Type B pancreatic cell (in vitro differentiated cells): ENCODE measurements around the gene SC5D. TPM values are rescaled to one million over a fixed set of nuclear protein-coding genes. Genes with fewer than 3 reads are reported as not detected.

ENCODE experiments used
- DNase-seq: peaks from one replicate; pipeline ENCODE4 v3.0.0; 2021; ENCODE audit warnings: mixed read lengths; ENCODE audit not compliant: unreplicated experiment; ENCODE audit errors: extremely low spot score
- H3K27ac Mint-ChIP-seq: 2 replicates; pipeline ENCODE4 v1.8.0; 2021; ENCODE audit warnings: mild to moderate bottlenecking, mixed read lengths
- H3K27me3 Mint-ChIP-seq: 2 replicates; pipeline ENCODE4 v1.8.0; 2021; ENCODE audit warnings: mixed read lengths
- H3K36me3 Mint-ChIP-seq: 2 replicates; pipeline ENCODE4 v1.8.0; 2021; ENCODE audit warnings: mixed read lengths
- H3K4me1 Mint-ChIP-seq: one replicate; pipeline ENCODE4 v1.8.0; 2021; ENCODE audit warnings: mixed read lengths; ENCODE audit not compliant: unreplicated experiment
- H3K4me3 Mint-ChIP-seq: 2 replicates; pipeline ENCODE4 v1.8.0; 2021; ENCODE audit warnings: mild to moderate bottlenecking, mixed read lengths
- H3K9me3 Mint-ChIP-seq: 2 replicates; pipeline ENCODE4 v1.8.0; 2021; ENCODE audit warnings: mixed read lengths
- total RNA-seq: library from RNA; stranded (reverse); gene quantifications from 2 replicates; pipeline ENCODE4 v1.2.1, GENCODE V29; 2021; ENCODE audit warnings: low replicate concordance
- TF ChIP-seq, protein P1 (sequence below): fragments of 200-600 bp; sonication (generic); conservative IDR thresholded peaks from 2 replicates; pipeline ENCODE4 v1.5.0; 2021; ENCODE audit warnings: antibody characterized with exemption, mild to moderate bottlenecking

SC5D gene
- total RNA-seq, 1 donor from 2014 or later = 48.0 TPM

DNA sequence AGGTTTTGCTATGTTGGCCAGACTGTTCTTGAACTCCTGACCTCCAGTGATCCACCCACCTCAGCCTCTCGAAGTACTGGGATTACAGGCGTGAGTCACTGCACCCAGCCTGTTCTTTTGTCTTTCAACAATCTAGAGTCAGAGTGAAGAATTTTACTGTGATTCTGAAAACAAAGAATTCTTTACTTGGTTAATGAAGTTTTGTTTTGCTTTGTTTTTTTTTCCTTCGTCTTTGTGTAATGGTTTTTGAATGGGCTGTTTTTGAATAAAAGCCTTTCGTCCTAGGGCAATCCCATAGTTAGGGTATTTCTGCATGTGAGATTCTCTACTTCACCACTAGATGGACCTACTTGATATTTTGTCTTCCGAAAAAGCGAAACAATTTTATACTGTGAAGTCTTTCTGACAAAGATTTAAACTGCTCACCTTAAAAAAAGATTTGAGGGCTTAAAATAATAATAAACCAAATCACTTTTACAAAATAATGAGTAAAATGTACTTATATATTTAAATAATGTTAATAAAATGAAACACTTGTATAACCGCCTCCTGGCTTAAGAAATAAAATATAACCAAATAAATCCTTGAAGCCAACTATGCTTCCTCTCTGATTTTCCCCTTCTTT, 43.4 kb upstream of the SC5D start:
- no peaks in the 10 kb centered on the region for H3K36me3 Mint-ChIP-seq
- H3K27me3 Mint-ChIP-seq = peaks cover 4% of the 10 kb centered on the region
- DNase-seq = no peak
- H3K4me3 Mint-ChIP-seq = no peak overlapping the region
- TF ChIP-seq, protein P1, sequence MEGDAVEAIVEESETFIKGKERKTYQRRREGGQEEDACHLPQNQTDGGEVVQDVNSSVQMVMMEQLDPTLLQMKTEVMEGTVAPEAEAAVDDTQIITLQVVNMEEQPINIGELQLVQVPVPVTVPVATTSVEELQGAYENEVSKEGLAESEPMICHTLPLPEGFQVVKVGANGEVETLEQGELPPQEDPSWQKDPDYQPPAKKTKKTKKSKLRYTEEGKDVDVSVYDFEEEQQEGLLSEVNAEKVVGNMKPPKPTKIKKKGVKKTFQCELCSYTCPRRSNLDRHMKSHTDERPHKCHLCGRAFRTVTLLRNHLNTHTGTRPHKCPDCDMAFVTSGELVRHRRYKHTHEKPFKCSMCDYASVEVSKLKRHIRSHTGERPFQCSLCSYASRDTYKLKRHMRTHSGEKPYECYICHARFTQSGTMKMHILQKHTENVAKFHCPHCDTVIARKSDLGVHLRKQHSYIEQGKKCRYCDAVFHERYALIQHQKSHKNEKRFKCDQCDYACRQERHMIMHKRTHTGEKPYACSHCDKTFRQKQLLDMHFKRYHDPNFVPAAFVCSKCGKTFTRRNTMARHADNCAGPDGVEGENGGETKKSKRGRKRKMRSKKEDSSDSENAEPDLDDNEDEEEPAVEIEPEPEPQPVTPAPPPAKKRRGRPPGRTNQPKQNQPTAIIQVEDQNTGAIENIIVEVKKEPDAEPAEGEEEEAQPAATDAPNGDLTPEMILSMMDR = peak; percentile 86
- H3K4me1 Mint-ChIP-seq = peaks cover 4% of the 10 kb centered on the region
- H3K27ac Mint-ChIP-seq = no peak overlapping the region
- H3K9me3 Mint-ChIP-seq = no peaks in the 10 kb centered on the region

DNA sequence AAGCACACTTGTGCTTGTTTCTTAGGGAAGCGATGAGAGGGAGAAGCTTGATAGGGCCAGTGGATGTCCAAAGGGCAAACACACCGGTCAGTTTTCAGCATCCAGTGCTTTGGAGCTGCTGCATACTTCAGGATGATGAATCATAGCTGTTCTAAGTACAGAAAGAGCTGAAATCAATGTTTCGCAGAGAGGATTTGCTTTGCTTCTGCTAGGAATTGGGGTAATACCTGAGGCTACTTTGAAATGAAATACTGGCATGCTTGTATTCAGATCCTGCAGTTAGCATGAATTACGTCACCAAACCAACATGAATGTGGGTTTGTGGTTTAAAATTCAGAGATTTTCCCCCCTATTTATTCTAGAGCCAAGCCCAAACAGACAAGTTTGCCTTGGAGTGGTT, 41.7 kb upstream of the SC5D start:
- Mint-ChIP-seq H3K9me3 (no peaks in the 10 kb centered on the region), H3K4me3 (no peak overlapping the region), H3K36me3 (no peaks in the 10 kb centered on the region), H3K27me3 (peaks cover 4% of the 10 kb centered on the region), H3K4me1 (peaks cover 4% of the 10 kb centered on the region), H3K27ac (no peak overlapping the region)
- TF ChIP-seq, protein P1 = no peak
- no peak for DNase-seq

DNA sequence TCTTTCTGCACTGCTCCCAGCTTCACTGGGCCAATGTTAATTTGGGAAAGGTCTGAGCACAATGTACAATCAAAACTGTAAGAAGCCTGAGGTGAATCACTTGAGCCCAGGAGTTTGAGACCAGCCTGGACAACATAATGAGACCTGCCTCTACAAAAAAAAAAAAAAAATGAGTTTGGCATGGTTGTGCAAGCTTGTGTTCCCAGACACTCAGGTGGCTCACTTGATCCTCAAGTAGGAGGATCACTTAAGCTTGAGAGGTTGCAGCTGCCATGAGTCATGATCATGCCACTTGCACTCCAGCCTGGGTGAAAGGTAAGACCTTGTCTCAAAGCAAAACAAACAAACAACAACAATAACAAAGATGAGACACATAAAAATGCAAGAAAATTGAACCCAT, 38.6 kb upstream of the SC5D start:
- H3K27me3 Mint-ChIP-seq = peaks cover 4% of the 10 kb centered on the region
- no peak for DNase-seq
- H3K4me3 Mint-ChIP-seq = no peak overlapping the region
- H3K4me1 Mint-ChIP-seq = peaks cover 4% of the 10 kb centered on the region
- H3K27ac Mint-ChIP-seq = no peak overlapping the region
- H3K9me3 Mint-ChIP-seq = no peaks in the 10 kb centered on the region
- TF ChIP-seq, protein P1 = no peak
- no peaks in the 10 kb centered on the region for H3K36me3 Mint-ChIP-seq

DNA sequence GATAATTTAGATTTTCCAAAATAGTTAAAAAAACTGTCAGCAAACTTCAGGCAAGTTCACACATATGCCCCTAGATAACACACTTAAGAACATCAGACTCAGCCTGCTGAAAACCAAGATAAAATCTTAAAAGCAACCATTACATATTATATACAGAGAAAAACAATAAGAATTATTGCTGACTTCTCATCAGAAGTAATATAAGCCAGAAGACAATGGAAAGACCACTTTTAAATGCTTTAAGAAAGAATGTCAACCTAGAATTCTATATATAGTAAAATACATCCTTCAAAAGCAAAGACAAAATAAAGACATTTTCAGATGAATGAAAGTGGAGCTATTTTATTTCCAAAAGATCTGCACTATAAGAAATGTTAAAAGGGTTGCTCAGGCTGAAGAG, 37.8 kb upstream of the SC5D start:
- Mint-ChIP-seq H3K4me3 (no peak overlapping the region), H3K4me1 (no peaks in the 10 kb centered on the region)
- DNase-seq = no peak

DNA sequence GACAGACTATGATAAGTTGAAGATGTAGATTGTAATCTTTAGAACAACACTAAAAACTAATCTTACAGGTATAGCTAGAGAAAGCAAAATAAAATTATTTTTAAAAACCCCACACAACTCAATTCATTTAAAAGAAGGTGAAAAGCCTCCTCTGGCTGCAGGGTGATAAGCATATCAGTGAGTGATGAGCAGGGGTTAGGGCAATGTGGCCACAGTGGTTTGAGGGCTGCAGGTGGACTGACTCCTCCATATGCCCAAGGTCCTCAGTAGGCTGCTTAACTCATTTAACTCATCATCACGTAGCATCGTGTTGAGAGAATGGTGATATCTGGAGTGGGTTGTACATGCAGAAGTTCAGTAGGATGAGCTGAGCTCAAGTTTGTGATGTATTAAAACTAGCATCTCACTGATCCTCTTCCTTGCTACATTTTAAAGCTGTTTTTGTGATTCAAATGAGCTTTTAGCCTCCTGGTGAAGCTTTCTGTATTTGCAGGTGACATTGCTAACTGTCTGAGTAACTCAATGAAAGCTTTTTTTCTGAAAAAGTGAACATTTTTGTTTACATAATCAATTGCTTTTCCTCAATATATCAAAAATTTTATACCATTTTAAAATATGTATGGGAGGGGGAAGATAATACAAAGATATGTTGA, 37.0 kb upstream of the SC5D start:
- no peak for DNase-seq
- H3K27me3 Mint-ChIP-seq = no peaks in the 10 kb centered on the region
- H3K9me3 Mint-ChIP-seq = no peaks in the 10 kb centered on the region
- TF ChIP-seq, protein P1 = no peak
- no peaks in the 10 kb centered on the region for H3K36me3 Mint-ChIP-seq
- H3K27ac Mint-ChIP-seq = no peak overlapping the region
- no peaks in the 10 kb centered on the region for H3K4me1 Mint-ChIP-seq
- H3K4me3 Mint-ChIP-seq = no peak overlapping the region

More for the DNA sequence above, 37.8 kb upstream of the SC5D start:
- TF ChIP-seq, protein P1 = no peak
- H3K36me3 Mint-ChIP-seq = no peaks in the 10 kb centered on the region
- no peak overlapping the region for H3K27ac Mint-ChIP-seq
- no peaks in the 10 kb centered on the region for H3K27me3 Mint-ChIP-seq
- no peaks in the 10 kb centered on the region for H3K9me3 Mint-ChIP-seq
